Ishikawa (cell line): ENCODE data around the gene ZNF800.

Source experiments
- CEBPB ChIP-seq: IDR thresholded peaks from 2 replicates; pipeline ENCODE4 v1.6.1; 2012
- CREB1 ChIP-seq: IDR thresholded peaks from 2 replicates; pipeline ENCODE4 v1.6.1; 2012; ENCODE audit warnings: low read depth
- EGR1 ChIP-seq: IDR thresholded peaks from 2 replicates; pipeline ENCODE4 v1.6.1; 2012
- EP300 ChIP-seq: IDR thresholded peaks from 2 replicates; pipeline ENCODE4 v1.6.1; 2012; ENCODE audit warnings: borderline replicate concordance
- FOXM1 ChIP-seq: IDR thresholded peaks from 2 replicates; pipeline ENCODE4 v1.6.1; 2012; ENCODE audit warnings: low read depth, borderline replicate concordance
- MAX ChIP-seq: IDR thresholded peaks from 2 replicates; pipeline ENCODE4 v1.6.1; 2012
- NFIC ChIP-seq: IDR thresholded peaks from 2 replicates; pipeline ENCODE4 v1.6.1; 2012
- RAD21 ChIP-seq: IDR thresholded peaks from 2 replicates; pipeline ENCODE4 v1.6.1; 2012; ENCODE audit warnings: low read depth
- REST ChIP-seq: IDR thresholded peaks from 2 replicates; pipeline ENCODE4 v1.6.1; 2012; ENCODE audit warnings: low read depth, mild to moderate bottlenecking
- TAF1 ChIP-seq: IDR thresholded peaks from 2 replicates; pipeline ENCODE4 v1.6.1; 2012; ENCODE audit warnings: low read depth, mild to moderate bottlenecking
- TCF12 ChIP-seq: IDR thresholded peaks from 2 replicates; pipeline ENCODE4 v1.6.1; 2012; ENCODE audit warnings: low read depth
- TEAD4 ChIP-seq: IDR thresholded peaks from 2 replicates; pipeline ENCODE4 v1.6.1; 2012
- USF1 ChIP-seq: IDR thresholded peaks from 2 replicates; pipeline ENCODE4 v1.6.1; 2012
- YY1 ChIP-seq: IDR thresholded peaks from 2 replicates; pipeline ENCODE4 v1.6.1; 2012; ENCODE audit warnings: low read depth
- ZBTB7A ChIP-seq: IDR thresholded peaks from 2 replicates; pipeline ENCODE4 v1.6.1; 2012; ENCODE audit warnings: low read depth

Gene ZNF800

GRCh38 chr7:127411176-127411575, 18.7 kb upstream of the ZNF800 start:
- TF ChIP-seq NFIC (no peak), MAX (no peak), EP300 (no peak), TAF1 (no peak), CREB1 (no peak), EGR1 (no peak), RAD21 (no peak), TEAD4 (no peak), FOXM1 (no peak), CEBPB (no peak), YY1 (no peak), ZBTB7A (no peak), USF1 (no peak), REST (no peak), TCF12 (no peak)

- TF ChIP-seq REST (no peak), CREB1 (no peak), MAX (no peak), EGR1 (no peak), CEBPB (no peak), EP300 (no peak), TEAD4 (no peak), USF1 (no peak), TAF1 (no peak), RAD21 (no peak), NFIC (no peak), ZBTB7A (no peak), YY1 (no peak), FOXM1 (no peak), TCF12 (no peak)
Observed at GRCh38 chr7:127409629-127410028, 17.1 kb upstream of the ZNF800 start.

- no peak for TF ChIP-seq MAX
- TF ChIP-seq RAD21, result no peak
- no peak for TF ChIP-seq USF1
- TF ChIP-seq TAF1, result no peak
- no peak for TF ChIP-seq ZBTB7A
- TF ChIP-seq EGR1, result no peak
- TF ChIP-seq REST, result no peak
- TF ChIP-seq YY1, result no peak
- TF ChIP-seq TEAD4, result no peak
- no peak for TF ChIP-seq EP300
- TF ChIP-seq FOXM1, result no peak
- no peak for TF ChIP-seq CEBPB
- TF ChIP-seq CREB1, result no peak
- no peak for TF ChIP-seq NFIC
- no peak for TF ChIP-seq TCF12
Observed at GRCh38 chr7:127404286-127405072, 12.0 kb upstream of the ZNF800 start.
